OCI-LY1 (cell line): Measurements from ENCODE around the gene AGAP1.

Experiments
- H2AFZ ChIP-seq: fragments of 200-600 bp; sonication (generic), shearing (Covaris generic); 2 replicates; pipeline ENCODE4 v1.6.0; 2014; ENCODE audit warnings: antibody characterized with exemption, mild to moderate bottlenecking, low read length
- H3F3A ChIP-seq: fragments of 200-600 bp; sonication (generic), shearing (Covaris generic); 2 replicates; pipeline ENCODE4 v1.6.0; 2014; ENCODE audit warnings: mild to moderate bottlenecking, antibody characterized with exemption, low read length, moderate library complexity; ENCODE audit not compliant: insufficient read depth
- H3K27ac ChIP-seq: fragments of 200-600 bp; sonication (generic); 2 replicates; pipeline ENCODE4 v1.5.1; 2014; ENCODE audit warnings: low read length, mixed run types, mild to moderate bottlenecking, low read depth; ENCODE audit not compliant: poor library complexity, severe bottlenecking
- H3K27me3 ChIP-seq: fragments of 200-600 bp; sonication (generic); 2 replicates; pipeline ENCODE4 v1.6.0; 2014; ENCODE audit warnings: antibody characterized with exemption, mild to moderate bottlenecking, low read length, moderate library complexity; ENCODE audit not compliant: insufficient read depth
- H3K36me3 ChIP-seq: fragments of 200-600 bp; sonication (generic); 2 replicates; pipeline ENCODE4 v1.6.1; 2014; ENCODE audit warnings: mild to moderate bottlenecking, antibody characterized with exemption, low read length, moderate library complexity, mixed read lengths; ENCODE audit not compliant: insufficient read depth
- H3K4me1 ChIP-seq: fragments of 200-600 bp; sonication (generic); 2 replicates; pipeline ENCODE4 v1.5.1; 2014; ENCODE audit warnings: mild to moderate bottlenecking, low read length, moderate library complexity; ENCODE audit not compliant: insufficient read depth, severe bottlenecking
- H3K4me2 ChIP-seq: fragments of 200-600 bp; sonication (generic), shearing (Covaris generic); 2 replicates; pipeline ENCODE4 v1.6.1; 2014; ENCODE audit warnings: low read length
- H3K4me3 ChIP-seq: fragments of 200-600 bp; sonication (generic); 2 replicates; pipeline ENCODE4 v1.5.1; 2014; ENCODE audit warnings: low read length, low read depth, mild to moderate bottlenecking, mixed read lengths; ENCODE audit not compliant: poor library complexity, severe bottlenecking
- H3K79me2 ChIP-seq: fragments of 200-600 bp; shearing (Covaris generic); 2 replicates; pipeline ENCODE4 v1.6.1; 2016; ENCODE audit warnings: mixed run types, low read length, mixed read lengths; ENCODE audit not compliant: insufficient read depth
- H3K9ac ChIP-seq: fragments of 200-600 bp; sonication (generic), shearing (Covaris generic); 2 replicates; pipeline ENCODE4 v1.6.1; 2014; ENCODE audit warnings: mild to moderate bottlenecking, low read length, mixed read lengths
- H3K9me2 ChIP-seq: fragments of 200-600 bp; sonication (generic), shearing (Covaris generic); 2 replicates; pipeline ENCODE4 v1.6.1; 2014; ENCODE audit warnings: low read depth, mild to moderate bottlenecking, low read length, mixed read lengths
- H3K9me3 ChIP-seq: fragments of 200-600 bp; shearing (Covaris generic); 2 replicates; pipeline ENCODE4 v1.6.1; 2014; ENCODE audit warnings: low read length, mixed read lengths
- H4K20me1 ChIP-seq: fragments of 200-600 bp; sonication (generic), shearing (Covaris generic); 2 replicates; pipeline ENCODE4 v1.6.0; 2016; ENCODE audit warnings: mild to moderate bottlenecking, low read length; ENCODE audit not compliant: insufficient read depth
- CTCF ChIP-seq: fragments of 200-600 bp; sonication (generic), shearing (Covaris generic); IDR thresholded peaks from 2 replicates; pipeline ENCODE4 v1.5.1; 2017; ENCODE audit warnings: mild to moderate bottlenecking, antibody characterized with exemption, low read length, moderate library complexity, mixed read lengths
- EZH2 ChIP-seq: fragments of 200-600 bp; sonication (generic), shearing (Covaris generic); IDR thresholded peaks from 2 replicates; pipeline ENCODE4 v1.8.0; 2017; ENCODE audit warnings: borderline replicate concordance, mixed run types, mild to moderate bottlenecking, antibody characterized with exemption, low read length, moderate library complexity, mixed read lengths

Gene AGAP1

GRCh38 chr2:235461763-235462414 is 32.0 kb upstream of the AGAP1 start:
- Histone ChIP-seq H3K4me2 (no peak overlapping the region), H3K4me3 (no peak overlapping the region), H3K9me3 (no peaks in the 10 kb centered on the region), H3K9me2 (no peaks in the 10 kb centered on the region), H3K79me2 (no peaks in the 10 kb centered on the region), H2AFZ (no peak overlapping the region), H3F3A (no peaks in the 10 kb centered on the region), H3K9ac (no peak overlapping the region), H3K4me1 (no peaks in the 10 kb centered on the region), H3K27ac (no peak overlapping the region), H4K20me1 (no peaks in the 10 kb centered on the region), H3K27me3 (no peaks in the 10 kb centered on the region), H3K36me3 (no peaks in the 10 kb centered on the region)
- no peak for TF ChIP-seq EZH2
- no peak for TF ChIP-seq CTCF

DNA sequence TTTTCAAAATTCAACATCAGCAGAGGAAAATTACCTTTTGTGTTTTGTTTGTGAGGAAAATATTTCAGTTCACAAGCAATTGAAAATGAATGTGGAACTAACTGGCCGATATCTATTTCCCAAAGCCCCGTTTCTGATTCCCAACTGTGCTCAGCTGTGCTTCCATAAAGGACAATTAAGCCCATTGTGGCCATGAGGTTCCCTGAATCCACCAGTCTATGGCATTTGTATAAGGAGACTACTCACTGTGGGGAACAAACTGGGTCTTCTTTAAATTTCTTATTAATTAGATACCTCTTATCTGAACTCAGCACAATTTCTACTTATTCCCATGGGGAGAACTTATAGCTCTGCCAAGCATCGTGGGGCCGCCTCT is 31.4 kb upstream of the AGAP1 start:
- TF ChIP-seq CTCF, result no peak
- TF ChIP-seq EZH2, result no peak
- Histone ChIP-seq H3K27ac (no peak overlapping the region), H3K79me2 (no peaks in the 10 kb centered on the region), H3K4me3 (no peak overlapping the region), H3K9me3 (no peaks in the 10 kb centered on the region), H3K36me3 (no peaks in the 10 kb centered on the region), H3K4me1 (no peaks in the 10 kb centered on the region), H3K4me2 (no peak overlapping the region), H3K9me2 (no peaks in the 10 kb centered on the region), H2AFZ (no peak overlapping the region), H3K9ac (no peak overlapping the region), H3F3A (no peaks in the 10 kb centered on the region), H4K20me1 (no peaks in the 10 kb centered on the region), H3K27me3 (no peaks in the 10 kb centered on the region)

DNA sequence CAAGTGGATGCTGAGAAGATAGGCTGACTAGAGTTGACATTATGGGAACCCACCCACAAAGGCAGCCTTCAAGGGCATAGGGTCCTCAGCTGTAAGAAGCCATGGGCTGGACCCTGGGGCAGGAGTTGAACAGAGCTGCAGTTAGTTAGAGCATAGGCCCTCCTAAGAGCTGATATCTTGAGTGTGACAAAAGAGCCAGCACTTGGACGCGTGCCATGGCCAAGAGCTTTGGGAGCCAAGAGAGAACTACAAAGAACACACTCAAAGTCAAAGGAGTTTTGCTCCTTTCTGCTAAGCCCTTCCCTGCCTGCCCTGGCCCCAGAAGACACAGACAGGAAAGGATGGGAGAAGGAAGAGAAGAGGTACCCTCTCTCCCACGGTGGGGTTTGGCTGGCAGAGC is 29.9 kb upstream of the AGAP1 start:
- H3K9me2 ChIP-seq, result no peaks in the 10 kb centered on the region
- no peak overlapping the region for H2AFZ ChIP-seq
- no peaks in the 10 kb centered on the region for H3K27me3 ChIP-seq
- no peak overlapping the region for H3K27ac ChIP-seq
- TF ChIP-seq CTCF (no peak), EZH2 (no peak)
- H3K79me2 ChIP-seq, result no peaks in the 10 kb centered on the region
- no peaks in the 10 kb centered on the region for H3K4me1 ChIP-seq
- no peak overlapping the region for H3K4me2 ChIP-seq
- H3F3A ChIP-seq, result no peaks in the 10 kb centered on the region
- no peaks in the 10 kb centered on the region for H3K36me3 ChIP-seq
- H3K9me3 ChIP-seq, result no peaks in the 10 kb centered on the region
- H3K4me3 ChIP-seq, result no peak overlapping the region
- H3K9ac ChIP-seq, result no peak overlapping the region
- H4K20me1 ChIP-seq, result no peaks in the 10 kb centered on the region
